ENCODE measurements around the gene GNAT1. TPM values are rescaled to one million over a fixed set of nuclear protein-coding genes. Genes with fewer than 3 reads are reported as not detected.

Gene GNAT1
- total RNA-seq, 3 donors from 2014 or later: not detected

DNA sequence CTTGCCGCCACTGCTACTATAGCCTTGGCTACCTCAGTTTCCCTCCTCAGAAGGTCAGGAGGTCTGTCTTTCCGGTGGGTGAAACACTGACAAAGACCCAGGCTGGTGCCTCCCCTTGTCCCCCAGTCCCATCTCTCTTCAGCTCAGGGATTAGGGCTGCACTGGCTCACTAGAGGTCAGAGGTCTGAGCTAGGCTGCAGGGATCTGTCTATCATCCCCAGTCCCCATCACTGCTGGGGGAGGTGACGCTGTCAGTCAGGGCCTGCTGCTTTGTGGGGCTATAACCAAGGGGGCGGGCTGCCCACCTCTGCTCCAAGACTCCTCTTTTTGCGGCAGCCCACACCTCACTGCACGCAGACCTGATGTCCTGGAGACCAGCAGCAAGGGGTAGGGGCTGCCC, 22.6 kb upstream of the GNAT1 start:
- DNase-seq (ENCODE audit: low spot score in 2 of 2): no peak
- Histone ChIP-seq H3K36me3 (no peaks in the 10 kb centered on the region), H3K9me3 (no peaks in the 10 kb centered on the region), H3K27me3 (no peaks in the 10 kb centered on the region), H3K27ac (peak overlapping the region; percentile 13 to 90), H3K4me3 (no peak overlapping the region), H3K4me1 (peaks cover 25 to 44% of the 10 kb centered on the region in 2 donors)
- intact Hi-C loops (cut with DNase I; ENCODE audit: low total_unique reads): no loop called here
- TF ChIP-seq, protein P1, sequence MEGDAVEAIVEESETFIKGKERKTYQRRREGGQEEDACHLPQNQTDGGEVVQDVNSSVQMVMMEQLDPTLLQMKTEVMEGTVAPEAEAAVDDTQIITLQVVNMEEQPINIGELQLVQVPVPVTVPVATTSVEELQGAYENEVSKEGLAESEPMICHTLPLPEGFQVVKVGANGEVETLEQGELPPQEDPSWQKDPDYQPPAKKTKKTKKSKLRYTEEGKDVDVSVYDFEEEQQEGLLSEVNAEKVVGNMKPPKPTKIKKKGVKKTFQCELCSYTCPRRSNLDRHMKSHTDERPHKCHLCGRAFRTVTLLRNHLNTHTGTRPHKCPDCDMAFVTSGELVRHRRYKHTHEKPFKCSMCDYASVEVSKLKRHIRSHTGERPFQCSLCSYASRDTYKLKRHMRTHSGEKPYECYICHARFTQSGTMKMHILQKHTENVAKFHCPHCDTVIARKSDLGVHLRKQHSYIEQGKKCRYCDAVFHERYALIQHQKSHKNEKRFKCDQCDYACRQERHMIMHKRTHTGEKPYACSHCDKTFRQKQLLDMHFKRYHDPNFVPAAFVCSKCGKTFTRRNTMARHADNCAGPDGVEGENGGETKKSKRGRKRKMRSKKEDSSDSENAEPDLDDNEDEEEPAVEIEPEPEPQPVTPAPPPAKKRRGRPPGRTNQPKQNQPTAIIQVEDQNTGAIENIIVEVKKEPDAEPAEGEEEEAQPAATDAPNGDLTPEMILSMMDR (IDR thresholded peaks at IDR 0.05): no peak
- TF ChIP-seq POLR2AphosphoS5 (IDR thresholded peaks at IDR 0.05) (no peak), POLR2A (IDR thresholded peaks at IDR 0.05) (no peak)

DNA sequence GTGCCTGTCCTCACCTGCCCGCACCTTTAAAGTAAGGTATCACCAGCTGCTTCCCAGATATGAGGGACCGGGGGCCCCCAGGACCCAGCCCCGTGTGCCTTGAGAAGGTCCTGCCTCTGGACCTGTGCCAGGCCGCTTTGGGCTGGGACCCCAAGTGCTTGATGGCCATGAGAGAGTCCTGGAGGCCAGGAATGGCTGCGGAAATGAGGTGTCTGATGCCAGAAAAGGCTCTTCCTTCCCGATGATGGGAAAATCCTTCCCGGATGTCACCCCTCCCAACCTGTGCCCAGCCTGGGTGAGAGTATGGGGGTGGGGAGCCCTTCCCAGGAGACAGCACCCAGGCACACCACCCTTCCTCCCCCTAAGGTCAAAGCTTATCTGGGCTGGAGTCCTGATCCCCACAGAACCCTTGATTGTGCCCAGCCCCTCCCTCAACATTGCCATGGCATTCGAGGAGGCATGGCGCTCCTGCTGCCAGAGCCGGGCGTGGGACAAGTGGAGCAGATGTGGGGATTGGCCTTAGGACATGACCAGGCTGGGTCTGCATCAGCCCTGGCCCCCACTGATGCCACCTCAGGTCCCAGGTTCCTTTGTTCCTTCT, 22.1 kb upstream of the GNAT1 start:
- Histone ChIP-seq H3K27me3 (no peaks in the 10 kb centered on the region), H3K36me3 (no peaks in the 10 kb centered on the region), H3K9me3 (no peaks in the 10 kb centered on the region), H3K4me3 (no peak overlapping the region), H3K4me1 (peaks cover 20 to 42% of the 10 kb centered on the region in 2 donors), H3K27ac (peak overlapping the region; percentile 13 to 90)
- TF ChIP-seq POLR2AphosphoS5 (IDR thresholded peaks at IDR 0.05) (no peak), POLR2A (IDR thresholded peaks at IDR 0.05) (no peak)
- TF ChIP-seq, protein P1 (IDR thresholded peaks at IDR 0.05): no peak
- no peak for DNase-seq (ENCODE audit: low spot score in 2 of 2)
- intact Hi-C loops (cut with DNase I; ENCODE audit: low total_unique reads): no loop called here

DNA sequence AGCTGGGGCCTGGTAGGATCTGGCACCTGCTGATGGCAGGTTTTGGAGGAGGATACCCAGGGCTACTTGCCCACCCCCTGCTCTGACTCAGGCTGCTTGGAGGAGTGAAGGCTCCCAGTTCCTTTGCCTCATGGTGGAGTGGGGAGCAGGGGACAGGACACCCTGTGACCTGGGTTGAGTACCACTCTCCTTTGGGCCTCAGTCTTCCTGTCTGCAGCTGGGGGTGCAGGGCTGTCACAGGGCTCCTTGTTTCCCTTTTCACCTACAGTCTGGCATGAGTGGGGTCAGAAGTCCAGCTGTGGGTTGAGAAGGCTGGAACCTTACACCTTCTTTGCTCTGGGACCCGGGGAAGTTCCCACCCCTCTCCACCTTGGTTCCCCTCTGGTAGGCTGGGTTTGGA, 21.6 kb upstream of the GNAT1 start:
- no peaks in the 10 kb centered on the region for H3K36me3 ChIP-seq
- DNase-seq (ENCODE audit: low spot score in 2 of 2): no peak
- TF ChIP-seq POLR2A (IDR thresholded peaks at IDR 0.05): no peak
- TF ChIP-seq POLR2AphosphoS5 (IDR thresholded peaks at IDR 0.05): no peak
- TF ChIP-seq, protein P1 (IDR thresholded peaks at IDR 0.05): no peak
- peaks cover 17 to 37% of the 10 kb centered on the region in 2 donors for H3K4me1 ChIP-seq
- peak overlapping the region; percentile 44 to 90 for H3K27ac ChIP-seq
- no peaks in the 10 kb centered on the region for H3K27me3 ChIP-seq
- no peaks in the 10 kb centered on the region for H3K9me3 ChIP-seq
- no peak overlapping the region for H3K4me3 ChIP-seq
- intact Hi-C loops (cut with DNase I; ENCODE audit: low total_unique reads): no loop called here

DNA sequence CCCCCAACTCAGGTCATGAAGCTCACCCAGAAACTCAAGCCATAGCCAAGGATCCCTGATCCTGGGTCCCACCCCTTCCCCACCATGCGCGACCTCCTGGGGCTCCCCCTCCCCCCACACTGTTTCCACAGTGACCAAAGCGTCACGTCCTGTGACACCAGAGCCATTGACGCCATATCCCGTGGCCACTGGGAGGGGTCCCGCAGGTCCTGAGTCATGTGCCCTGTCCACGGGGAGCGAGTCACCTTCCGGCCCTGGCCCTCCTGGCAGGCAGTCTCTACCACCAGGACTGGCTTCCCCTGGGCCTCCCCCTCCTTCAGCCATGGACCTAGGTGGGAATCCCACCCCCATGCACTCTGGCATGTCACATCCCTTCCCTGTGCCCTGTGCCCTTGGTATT, 20.7 kb upstream of the GNAT1 start:
- peak overlapping the region; percentile 44 to 90 for H3K27ac ChIP-seq
- no peak overlapping the region for H3K4me3 ChIP-seq
- H3K4me1 ChIP-seq: peaks cover 9 to 28% of the 10 kb centered on the region in 2 donors
- H3K9me3 ChIP-seq: no peaks in the 10 kb centered on the region
- TF ChIP-seq POLR2AphosphoS5 (IDR thresholded peaks at IDR 0.05): peak in 1 of 3 donors; percentile 69
- TF ChIP-seq POLR2A (IDR thresholded peaks at IDR 0.05): no peak
- TF ChIP-seq, protein P1 (IDR thresholded peaks at IDR 0.05): no peak
- H3K36me3 ChIP-seq: no peaks in the 10 kb centered on the region
- no peak for DNase-seq (ENCODE audit: low spot score in 2 of 2)
- intact Hi-C loops (cut with DNase I; ENCODE audit: low total_unique reads): no loop called here
- H3K27me3 ChIP-seq: no peaks in the 10 kb centered on the region

DNA sequence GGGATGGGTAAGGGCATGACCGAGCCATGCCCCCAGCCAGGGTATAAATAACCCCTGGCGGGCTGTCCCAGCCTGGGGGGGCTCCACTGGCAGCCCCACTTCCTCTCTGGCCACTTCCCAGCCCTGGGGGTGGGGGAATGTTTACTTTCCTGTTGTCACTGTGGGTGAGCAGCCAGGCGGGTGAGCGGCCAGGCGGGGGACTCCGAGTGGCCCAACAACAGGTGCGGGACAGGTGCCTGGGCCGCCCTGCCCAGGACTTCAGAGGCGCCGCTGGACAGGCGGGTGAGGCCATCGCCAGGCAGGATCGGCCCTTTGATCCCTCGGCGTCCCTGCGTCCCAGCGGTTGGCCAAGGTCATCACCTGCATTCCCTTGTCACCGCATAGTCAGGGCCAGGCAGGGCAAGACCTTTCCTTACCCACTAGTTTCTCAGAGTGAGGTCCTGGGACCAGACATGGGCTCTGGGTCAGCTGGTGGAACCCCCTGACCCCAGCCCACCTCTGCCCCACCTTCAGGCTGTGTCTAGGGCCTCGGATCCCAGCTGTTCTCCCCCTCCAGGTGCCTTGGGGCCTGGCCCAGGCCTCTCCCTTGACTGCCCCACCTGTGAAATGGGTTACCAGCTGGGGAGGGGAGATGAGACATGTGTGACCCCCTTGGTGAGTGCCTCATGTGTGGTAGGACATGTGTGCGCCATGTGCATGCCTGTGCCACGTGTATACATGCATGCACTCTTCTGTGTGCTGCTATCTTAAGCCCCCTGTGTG, 19.7 kb upstream of the GNAT1 start:
- peak overlapping the region; percentile 38 to 90 for H3K27ac ChIP-seq
- peaks cover 0 to 19% of the 10 kb centered on the region in 2 donors for H3K4me1 ChIP-seq

More for the DNA sequence above, 19.7 kb upstream of the GNAT1 start:
- Histone ChIP-seq H3K36me3 (no peaks in the 10 kb centered on the region), H3K4me3 (no peak overlapping the region), H3K9me3 (no peaks in the 10 kb centered on the region), H3K27me3 (no peaks in the 10 kb centered on the region)
- intact Hi-C loops (cut with DNase I; ENCODE audit: low total_unique reads): no loop called here
- TF ChIP-seq POLR2A (IDR thresholded peaks at IDR 0.05) (no peak), POLR2AphosphoS5 (IDR thresholded peaks at IDR 0.05) (no peak)
- TF ChIP-seq, protein P1 (IDR thresholded peaks at IDR 0.05): no peak
- no peak for DNase-seq (ENCODE audit: low spot score in 2 of 2)

Data from breast epithelium (tissue), 4 donors.